ENCODE measurements around the gene ZNRF2.
A peak's percentile ranks its signal among the peaks of the same experiment; 100 is the strongest.

ZNRF2 gene

DNA sequence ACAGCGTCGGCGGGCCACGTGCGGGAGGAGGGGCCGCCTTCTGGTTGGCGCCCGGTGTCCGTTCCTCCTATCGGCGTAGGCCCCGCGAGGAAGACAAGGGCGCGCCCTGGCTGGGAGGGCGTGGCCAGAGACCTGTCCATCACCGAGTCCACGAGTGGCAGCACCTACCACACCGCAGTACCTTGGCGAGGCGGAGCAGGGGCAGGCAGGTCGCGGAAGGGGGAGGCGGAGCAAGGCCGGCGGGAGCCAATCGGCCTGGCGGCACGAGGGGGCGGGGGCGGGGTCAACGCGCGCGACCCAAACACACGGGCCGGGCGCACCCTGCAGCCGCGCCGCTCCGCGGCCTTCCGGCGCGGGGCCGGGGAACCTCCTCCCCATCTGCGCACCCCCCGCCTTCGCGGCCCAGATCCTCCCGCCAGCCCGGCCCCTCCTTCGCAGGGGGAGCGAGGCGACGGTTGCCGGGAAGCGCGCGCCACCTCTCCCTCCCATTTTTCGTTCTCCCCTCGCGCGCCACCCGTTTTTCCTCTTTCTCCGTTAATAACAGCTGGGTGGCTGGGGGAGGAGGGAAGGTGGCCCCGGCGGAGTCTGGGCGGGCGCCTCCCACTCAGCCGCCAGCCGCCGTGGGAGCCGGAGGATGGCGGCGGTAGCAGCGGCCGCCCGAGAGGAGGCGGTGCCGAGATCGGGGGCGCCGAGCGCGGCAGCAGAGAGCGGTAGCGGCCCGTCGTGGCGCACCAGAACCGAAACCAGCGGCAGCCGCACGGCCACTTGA is at the start of gene ZNRF2:
Gene ZNRF2, plus strand, starts transcription at position 300 of the 769 bp plus-strand sequence. CDS start 761 bp downstream, outside the sequence.
- peak within 1 kb of the TSS; percentile 82 for H3K27ac Mint-ChIP-seq
- no peaks in the 10 kb centered on the region for H3K9me3 Mint-ChIP-seq
- H3K4me3 Mint-ChIP-seq, result peak within 1 kb of the TSS; percentile 80
- H3K27me3 Mint-ChIP-seq, result no peaks in the 10 kb centered on the region
- peaks cover 9% of the 10 kb centered on the region for H3K36me3 Mint-ChIP-seq (ENCODE audit: low read depth)
- H3K4me1 Mint-ChIP-seq (ENCODE audit: low read depth), result peaks cover 55% of the 10 kb centered on the region

GRCh38 chr7:30237271-30237695 is 47.1 kb upstream of the ZNRF2 start:
- H3K4me1 Mint-ChIP-seq (ENCODE audit: low read depth), result peaks cover 24% of the 10 kb centered on the region
- peaks cover 6% of the 10 kb centered on the region for H3K9me3 Mint-ChIP-seq
- H3K27me3 Mint-ChIP-seq, result peaks cover 19% of the 10 kb centered on the region
- H3K36me3 Mint-ChIP-seq (ENCODE audit: low read depth), result no peaks in the 10 kb centered on the region
- H3K27ac Mint-ChIP-seq, result no peak overlapping the region
- H3K4me3 Mint-ChIP-seq, result no peak overlapping the region

DNA sequence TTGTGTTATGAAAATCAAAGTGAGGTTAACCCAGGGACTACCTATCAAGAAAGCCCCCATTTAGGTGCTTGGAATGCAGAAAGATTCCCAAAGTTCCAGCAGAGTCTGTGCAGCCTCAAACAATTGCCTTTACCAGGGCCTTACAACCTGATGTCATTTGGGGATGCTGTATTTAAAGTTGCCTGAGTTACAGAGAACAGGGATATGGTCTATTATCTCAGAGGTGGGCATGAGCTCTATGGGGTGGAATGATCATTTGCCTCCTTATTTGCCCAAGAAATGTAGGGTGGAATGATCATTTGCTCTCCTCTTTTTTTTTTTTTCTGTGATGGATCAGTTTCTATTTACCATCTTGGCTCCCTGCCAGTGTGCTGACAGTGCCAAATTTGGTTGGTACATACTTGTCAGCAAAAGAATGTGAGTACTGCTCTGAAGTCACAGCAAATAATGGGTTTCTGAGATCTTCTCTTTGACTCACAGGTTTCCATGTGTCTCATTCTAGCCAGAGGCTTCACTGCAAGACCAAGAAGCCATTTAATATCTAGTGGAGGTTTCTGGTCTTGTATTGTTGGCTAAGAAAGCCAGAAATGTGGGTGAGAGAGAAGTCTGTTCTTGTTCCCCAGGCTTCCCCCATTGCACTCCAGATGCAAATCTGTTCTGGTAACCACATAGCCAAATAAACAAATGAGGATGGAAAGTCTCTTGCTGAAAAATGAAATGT is 45.5 kb upstream of the ZNRF2 start:
- peak overlapping the region; percentile 38 for H3K4me3 Mint-ChIP-seq
- H3K4me1 Mint-ChIP-seq (ENCODE audit: low read depth), result peaks cover 24% of the 10 kb centered on the region
- H3K27ac Mint-ChIP-seq, result peak overlapping the region; percentile 57
- peaks cover 19% of the 10 kb centered on the region for H3K27me3 Mint-ChIP-seq
- H3K9me3 Mint-ChIP-seq, result peaks cover 6% of the 10 kb centered on the region
- H3K36me3 Mint-ChIP-seq (ENCODE audit: low read depth), result no peaks in the 10 kb centered on the region

- peaks cover 19% of the 10 kb centered on the region for H3K27me3 Mint-ChIP-seq
- peaks cover 6% of the 10 kb centered on the region for H3K9me3 Mint-ChIP-seq
- peaks cover 29% of the 10 kb centered on the region for H3K4me1 Mint-ChIP-seq (ENCODE audit: low read depth)
- H3K4me3 Mint-ChIP-seq, result no peak overlapping the region
- H3K36me3 Mint-ChIP-seq (ENCODE audit: low read depth), result no peaks in the 10 kb centered on the region
- H3K27ac Mint-ChIP-seq, result no peak overlapping the region
Measured at GRCh38 chr7:30240106-30240800, 44.1 kb upstream of the ZNRF2 start.

DNA sequence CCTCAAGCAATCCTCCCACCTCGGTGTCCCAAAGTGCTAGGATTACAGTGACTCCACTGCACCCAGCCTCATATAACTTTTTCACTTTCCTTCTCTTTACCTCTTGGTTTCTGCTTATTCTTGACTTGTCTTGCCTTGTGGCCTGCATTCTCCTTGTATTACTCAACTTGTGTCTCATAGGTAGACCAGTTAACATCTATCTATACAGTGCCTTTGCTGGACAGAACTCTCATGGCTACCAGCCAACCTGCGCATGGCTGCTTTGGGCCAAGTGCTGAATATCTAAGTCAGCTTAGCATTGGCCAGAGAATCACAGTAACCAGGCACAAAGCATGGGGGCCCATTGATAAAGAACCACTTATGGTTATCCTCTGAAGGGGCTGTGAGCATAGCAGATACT is 42.6 kb upstream of the ZNRF2 start:
- peaks cover 6% of the 10 kb centered on the region for H3K9me3 Mint-ChIP-seq
- H3K36me3 Mint-ChIP-seq (ENCODE audit: low read depth), result no peaks in the 10 kb centered on the region
- peaks cover 29% of the 10 kb centered on the region for H3K4me1 Mint-ChIP-seq (ENCODE audit: low read depth)
- no peak overlapping the region for H3K27ac Mint-ChIP-seq
- H3K4me3 Mint-ChIP-seq, result no peak overlapping the region
- H3K27me3 Mint-ChIP-seq, result peaks cover 19% of the 10 kb centered on the region

DNA sequence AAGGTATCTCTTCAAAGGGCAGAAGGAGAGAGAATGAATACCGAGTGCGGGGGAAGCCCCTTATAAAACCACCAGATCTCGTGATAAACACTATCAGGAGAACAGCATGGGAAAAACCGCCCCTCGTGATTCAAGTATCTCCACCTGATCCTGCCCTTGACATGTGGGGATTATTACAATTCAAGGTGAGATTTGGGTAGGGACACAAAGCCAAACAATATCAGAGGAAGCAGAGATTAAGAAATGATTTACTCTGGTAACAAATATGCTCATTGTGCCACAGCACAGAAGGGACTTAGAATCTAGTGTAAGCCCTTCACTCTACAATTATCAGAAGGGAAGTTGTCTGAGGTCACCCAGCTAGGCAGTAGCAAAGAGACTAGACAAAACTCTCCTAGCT is 40.1 kb upstream of the ZNRF2 start:
- H3K27me3 Mint-ChIP-seq, result peaks cover 18% of the 10 kb centered on the region
- no peaks in the 10 kb centered on the region for H3K36me3 Mint-ChIP-seq (ENCODE audit: low read depth)

GRCh38 chr7:30245913-30246312 is 38.5 kb upstream of the ZNRF2 start:
- peaks cover 6% of the 10 kb centered on the region for H3K9me3 Mint-ChIP-seq
- H3K4me1 Mint-ChIP-seq (ENCODE audit: low read depth), result peaks cover 23% of the 10 kb centered on the region
- H3K27ac Mint-ChIP-seq, result no peak overlapping the region
- no peaks in the 10 kb centered on the region for H3K36me3 Mint-ChIP-seq (ENCODE audit: low read depth)
- no peak overlapping the region for H3K4me3 Mint-ChIP-seq
- peaks cover 7% of the 10 kb centered on the region for H3K27me3 Mint-ChIP-seq

More for the DNA sequence above, 40.1 kb upstream of the ZNRF2 start:
- H3K4me1 Mint-ChIP-seq (ENCODE audit: low read depth), result peaks cover 24% of the 10 kb centered on the region
- H3K9me3 Mint-ChIP-seq, result peaks cover 6% of the 10 kb centered on the region
- no peak overlapping the region for H3K4me3 Mint-ChIP-seq
- no peak overlapping the region for H3K27ac Mint-ChIP-seq

DNA sequence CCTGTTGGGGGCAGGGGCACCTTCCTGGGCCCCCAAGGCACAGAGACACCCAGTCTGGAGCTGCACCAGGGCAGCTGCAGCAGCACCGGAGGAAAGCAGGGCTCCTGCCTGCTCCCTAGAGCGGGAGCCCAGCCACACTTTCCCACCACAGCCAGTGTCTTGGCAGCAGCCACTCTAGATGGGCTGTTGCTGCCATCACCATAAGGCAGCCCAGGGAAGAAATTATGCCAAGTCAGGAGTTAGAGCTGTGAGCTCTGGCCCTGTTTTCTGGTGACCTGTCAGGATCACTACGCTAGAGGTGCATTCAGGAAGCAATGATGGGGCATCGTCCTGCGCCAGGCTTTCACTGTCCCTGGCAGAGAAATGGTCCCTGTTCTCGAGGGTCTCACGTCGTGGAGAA is 38.0 kb upstream of the ZNRF2 start:
- no peaks in the 10 kb centered on the region for H3K36me3 Mint-ChIP-seq (ENCODE audit: low read depth)
- H3K27ac Mint-ChIP-seq, result no peak overlapping the region
- peaks cover 6% of the 10 kb centered on the region for H3K9me3 Mint-ChIP-seq
- no peak overlapping the region for H3K4me3 Mint-ChIP-seq
- H3K4me1 Mint-ChIP-seq (ENCODE audit: low read depth), result peaks cover 23% of the 10 kb centered on the region
- peaks cover 6% of the 10 kb centered on the region for H3K27me3 Mint-ChIP-seq

DNA sequence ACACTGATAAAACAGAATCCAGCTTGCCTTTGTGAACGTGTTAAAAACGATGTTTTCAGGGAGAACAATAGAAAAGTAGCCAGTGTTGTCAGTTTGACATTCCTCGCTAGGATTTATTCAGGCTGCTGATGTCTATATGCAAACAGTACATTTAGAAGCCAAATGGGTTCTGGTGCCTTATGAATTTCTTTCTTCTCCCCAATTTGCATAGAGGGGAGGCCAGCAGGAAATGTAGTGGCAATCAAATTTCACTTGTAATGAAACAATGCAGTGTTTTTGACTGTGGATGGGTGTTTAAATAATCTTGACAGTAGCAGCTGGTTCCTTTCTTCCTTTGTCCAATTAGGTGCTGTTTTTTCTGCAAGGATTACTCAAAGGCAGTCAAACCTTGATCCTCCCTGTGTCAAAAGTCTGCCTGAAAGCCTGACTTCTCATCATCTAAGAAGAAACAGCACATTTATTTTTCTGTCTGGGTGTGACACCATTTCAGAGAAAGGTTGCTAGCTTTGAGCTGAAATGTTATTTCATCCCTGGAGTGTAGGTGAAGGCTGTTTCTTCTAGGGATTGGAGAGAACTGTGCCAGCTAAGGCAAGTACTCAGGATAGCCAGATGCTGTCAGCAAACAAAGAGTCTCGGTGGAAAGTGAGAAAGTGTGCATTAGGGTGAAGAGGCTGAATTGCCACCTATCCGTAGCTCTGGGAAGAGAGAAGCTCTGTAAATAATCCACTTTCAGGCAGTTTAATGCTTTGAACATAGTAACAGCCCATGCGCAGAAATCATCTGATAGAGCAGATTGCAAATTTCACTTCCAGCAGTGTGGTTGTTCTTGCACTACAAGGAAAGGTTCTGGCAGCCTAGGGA is 36.6 kb upstream of the ZNRF2 start:
- Mint-ChIP-seq H3K27ac (no peak overlapping the region), H3K36me3 (ENCODE audit: low read depth) (no peaks in the 10 kb centered on the region), H3K4me3 (no peak overlapping the region), H3K4me1 (ENCODE audit: low read depth) (peaks cover 23% of the 10 kb centered on the region), H3K9me3 (no peaks in the 10 kb centered on the region), H3K27me3 (no peaks in the 10 kb centered on the region)

GRCh38 chr7:30249316-30249715 is 35.1 kb upstream of the ZNRF2 start:
- H3K27ac Mint-ChIP-seq, result no peak overlapping the region

GRCh38 chr7:30249986-30250774 is 34.2 kb upstream of the ZNRF2 start:
- Mint-ChIP-seq H3K27me3 (no peaks in the 10 kb centered on the region), H3K36me3 (ENCODE audit: low read depth) (no peaks in the 10 kb centered on the region), H3K4me3 (no peak overlapping the region), H3K27ac (no peak overlapping the region), H3K9me3 (no peaks in the 10 kb centered on the region), H3K4me1 (ENCODE audit: low read depth) (peaks cover 17% of the 10 kb centered on the region)

More at GRCh38 chr7:30249316-30249715, 35.1 kb upstream of the ZNRF2 start:
- no peaks in the 10 kb centered on the region for H3K36me3 Mint-ChIP-seq (ENCODE audit: low read depth)
- no peaks in the 10 kb centered on the region for H3K27me3 Mint-ChIP-seq
- H3K4me3 Mint-ChIP-seq, result no peak overlapping the region
- no peaks in the 10 kb centered on the region for H3K9me3 Mint-ChIP-seq
- peaks cover 19% of the 10 kb centered on the region for H3K4me1 Mint-ChIP-seq (ENCODE audit: low read depth)

DNA sequence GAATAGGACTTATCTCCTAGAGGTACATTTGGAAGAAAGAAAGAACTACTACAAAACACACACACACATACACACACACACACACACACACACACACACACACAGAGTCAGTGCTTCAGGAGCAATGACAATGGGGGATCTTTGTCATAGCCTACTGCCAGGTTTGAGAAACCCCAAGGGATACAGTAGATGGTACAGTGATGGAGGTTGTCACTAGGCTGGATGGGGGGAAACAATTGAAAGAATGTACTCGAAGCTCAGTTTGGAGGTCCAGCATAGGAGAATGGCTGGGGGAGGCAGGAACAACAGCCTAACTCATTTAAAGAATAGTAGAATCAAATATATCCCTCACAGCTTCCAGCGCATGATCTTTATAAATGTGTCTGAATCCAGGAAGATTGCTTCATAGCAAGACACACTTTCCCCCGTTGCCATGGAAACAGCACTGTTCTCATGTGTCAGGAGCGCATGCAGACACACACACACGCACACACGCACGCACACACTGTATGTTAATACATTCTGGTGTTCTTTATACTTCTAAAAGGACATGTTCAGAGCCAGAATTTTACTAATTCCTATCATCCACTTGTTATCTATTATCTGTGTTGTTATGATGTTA is 32.6 kb upstream of the ZNRF2 start:
- Mint-ChIP-seq H3K36me3 (ENCODE audit: low read depth) (no peaks in the 10 kb centered on the region), H3K4me3 (no peak overlapping the region), H3K4me1 (ENCODE audit: low read depth) (peaks cover 17% of the 10 kb centered on the region), H3K27ac (no peak overlapping the region), H3K27me3 (no peaks in the 10 kb centered on the region), H3K9me3 (no peaks in the 10 kb centered on the region)
